Hematopoietic multipotent progenitor cell treated with erythropoietin and hydrocortisone succinate and interleukin-3 and kit ligand, for 4 days (in vitro differentiated cells): ENCODE measurements around the gene ABHD4.
"Not testable (repeated sequence)": the region's sequence is repeated elsewhere in the genome, so short reads cannot be mapped to it uniquely, and the experiment has no call there.

Source experiments
- DNase-seq: peaks from one replicate; pipeline ENCODE4 v3.0.0-alpha.2; 2015

ABHD4 gene, protein sequence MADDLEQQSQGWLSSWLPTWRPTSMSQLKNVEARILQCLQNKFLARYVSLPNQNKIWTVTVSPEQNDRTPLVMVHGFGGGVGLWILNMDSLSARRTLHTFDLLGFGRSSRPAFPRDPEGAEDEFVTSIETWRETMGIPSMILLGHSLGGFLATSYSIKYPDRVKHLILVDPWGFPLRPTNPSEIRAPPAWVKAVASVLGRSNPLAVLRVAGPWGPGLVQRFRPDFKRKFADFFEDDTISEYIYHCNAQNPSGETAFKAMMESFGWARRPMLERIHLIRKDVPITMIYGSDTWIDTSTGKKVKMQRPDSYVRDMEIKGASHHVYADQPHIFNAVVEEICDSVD

DNA sequence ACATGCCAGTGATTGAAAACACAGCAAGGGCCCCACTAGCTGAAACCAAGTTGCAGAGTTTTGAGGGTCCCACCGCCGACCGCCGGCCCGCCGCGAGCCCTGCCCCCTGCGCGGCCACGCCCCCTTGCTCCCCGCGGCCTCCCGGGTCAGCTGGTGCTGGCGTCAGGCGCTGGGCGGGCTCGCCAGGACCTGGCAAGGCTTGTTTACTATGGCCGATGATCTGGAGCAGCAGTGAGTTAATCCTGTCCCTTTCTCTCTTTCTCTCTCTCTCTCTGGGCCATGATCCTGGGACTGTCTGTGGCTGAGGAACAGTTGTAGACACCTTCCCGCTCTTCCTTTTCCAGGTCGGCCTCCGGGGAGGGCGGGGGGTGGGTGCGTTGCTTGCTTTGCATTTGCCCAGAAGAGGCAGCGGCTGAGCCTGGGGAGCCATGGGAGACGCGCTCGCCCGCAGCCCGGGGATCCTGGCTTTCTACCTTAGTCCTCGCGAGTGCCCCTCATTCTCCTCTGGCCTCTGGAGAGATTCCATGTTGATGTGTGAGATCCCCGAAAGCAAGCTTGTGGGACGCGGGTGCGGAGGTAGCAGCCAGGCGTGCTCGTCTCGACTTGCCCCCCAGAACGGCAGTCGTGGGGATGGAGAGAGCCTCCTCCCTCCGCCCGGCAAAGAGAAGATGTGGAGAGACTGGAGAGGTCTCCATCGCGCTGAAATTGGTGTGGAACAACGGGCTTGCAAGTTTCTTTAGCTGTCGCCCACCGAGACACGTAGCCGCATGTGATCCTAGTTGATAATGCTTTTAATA lies at the start of gene ABHD4:
Gene ABHD4 (plus strand): TSS at position 202 of the 797 bp plus-strand sequence. CDS start 7 bp downstream, at position 209.
- DNase-seq = peak; percentile 85

DNA sequence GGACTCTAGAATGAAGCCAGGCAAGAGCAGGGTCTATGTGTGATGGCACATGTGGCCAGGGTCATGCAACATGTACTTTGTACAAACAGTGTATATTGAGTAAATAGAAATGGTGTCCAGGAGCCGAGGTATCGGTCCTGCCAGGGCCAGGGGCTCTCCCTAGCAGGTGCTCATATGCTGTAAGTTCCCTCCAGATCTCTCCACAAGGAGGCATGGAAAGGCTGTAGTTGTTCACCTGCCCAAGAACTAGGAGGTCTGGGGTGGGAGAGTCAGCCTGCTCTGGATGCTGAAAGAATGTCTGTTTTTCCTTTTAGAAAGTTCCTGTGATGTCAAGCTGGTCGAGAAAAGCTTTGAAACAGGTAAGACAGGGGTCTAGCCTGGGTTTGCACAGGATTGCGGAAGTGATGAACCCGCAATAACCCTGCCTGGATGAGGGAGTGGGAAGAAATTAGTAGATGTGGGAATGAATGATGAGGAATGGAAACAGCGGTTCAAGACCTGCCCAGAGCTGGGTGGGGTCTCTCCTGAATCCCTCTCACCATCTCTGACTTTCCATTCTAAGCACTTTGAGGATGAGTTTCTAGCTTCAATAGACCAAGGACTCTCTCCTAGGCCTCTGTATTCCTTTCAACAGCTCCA lies 48.7 kb upstream of the ABHD4 start:
- no peak for DNase-seq

DNA sequence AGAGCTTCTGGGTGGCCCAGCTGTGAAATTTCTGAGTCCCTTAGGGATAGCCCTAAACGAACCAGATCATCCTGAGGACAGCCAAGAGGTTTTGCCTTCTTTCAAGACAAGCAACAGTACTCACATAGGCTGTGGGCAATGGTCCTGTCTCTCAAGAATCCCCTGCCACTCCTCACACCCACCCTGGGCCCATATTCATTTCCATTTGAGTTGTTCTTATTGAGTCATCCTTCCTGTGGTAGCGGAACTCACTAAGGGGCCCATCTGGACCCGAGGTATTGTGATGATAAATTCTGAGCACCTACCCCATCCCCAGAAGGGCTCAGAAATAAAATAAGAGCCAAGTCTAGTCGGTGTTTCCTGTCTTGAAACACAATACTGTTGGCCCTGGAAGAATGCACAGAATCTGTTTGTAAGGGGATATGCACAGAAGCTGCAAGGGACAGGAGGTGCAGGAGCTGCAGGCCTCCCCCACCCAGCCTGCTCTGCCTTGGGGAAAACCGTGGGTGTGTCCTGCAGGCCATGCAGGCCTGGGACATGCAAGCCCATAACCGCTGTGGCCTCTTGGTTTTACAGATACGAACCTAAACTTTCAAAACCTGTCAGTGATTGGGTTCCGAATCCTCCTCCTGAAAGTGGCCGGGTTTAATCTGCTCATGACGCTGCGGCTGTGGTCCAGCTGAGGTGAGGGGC lies 48.0 kb upstream of the ABHD4 start:
- DNase-seq = peak; percentile 41

DNA sequence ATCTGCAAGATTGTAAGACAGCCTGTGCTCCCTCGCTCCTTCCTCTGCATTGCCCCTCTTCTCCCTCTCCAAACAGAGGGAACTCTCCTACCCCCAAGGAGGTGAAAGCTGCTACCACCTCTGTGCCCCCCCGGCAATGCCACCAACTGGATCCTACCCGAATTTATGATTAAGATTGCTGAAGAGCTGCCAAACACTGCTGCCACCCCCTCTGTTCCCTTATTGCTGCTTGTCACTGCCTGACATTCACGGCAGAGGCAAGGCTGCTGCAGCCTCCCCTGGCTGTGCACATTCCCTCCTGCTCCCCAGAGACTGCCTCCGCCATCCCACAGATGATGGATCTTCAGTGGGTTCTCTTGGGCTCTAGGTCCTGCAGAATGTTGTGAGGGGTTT lies 46.5 kb upstream of the ABHD4 start:
- no peak for DNase-seq

DNA sequence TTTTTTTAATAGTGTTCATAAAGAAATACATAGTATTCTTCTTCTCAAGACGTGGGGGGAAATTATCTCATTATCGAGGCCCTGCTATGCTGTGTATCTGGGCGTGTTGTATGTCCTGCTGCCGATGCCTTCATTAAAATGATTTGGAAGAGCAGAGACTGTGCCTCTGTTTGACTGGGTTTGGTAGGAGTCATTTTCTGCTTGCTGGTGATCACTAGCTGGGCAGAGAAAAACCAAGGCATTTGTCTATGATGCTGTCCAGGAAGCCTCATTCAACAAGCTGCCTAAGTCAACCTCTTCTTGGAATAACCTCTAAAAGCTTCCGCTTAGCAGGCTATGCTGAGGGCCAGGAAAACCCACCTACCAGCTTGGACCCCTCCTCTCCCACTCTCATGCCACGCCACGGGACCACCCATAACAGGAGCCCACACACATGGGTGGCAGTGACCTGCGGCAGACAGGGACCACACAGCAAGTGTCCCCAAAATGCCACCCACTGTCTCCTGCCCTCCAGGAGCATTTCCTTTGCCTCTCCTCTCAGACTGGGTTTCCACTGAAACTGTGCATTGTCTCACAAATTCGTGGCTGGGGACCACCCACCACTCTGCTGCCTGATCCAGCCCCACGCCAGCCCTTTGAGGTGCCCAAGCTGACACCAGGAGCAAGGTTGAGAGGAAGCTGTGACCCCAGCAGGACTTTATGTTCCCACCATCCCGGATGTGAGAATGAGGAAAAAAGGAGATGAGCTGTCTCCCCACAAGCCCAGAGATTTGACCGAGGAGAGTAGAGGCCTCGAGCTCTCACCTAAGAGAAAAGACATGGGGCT lies 45.9 kb upstream of the ABHD4 start:
- DNase-seq = no peak

DNA sequence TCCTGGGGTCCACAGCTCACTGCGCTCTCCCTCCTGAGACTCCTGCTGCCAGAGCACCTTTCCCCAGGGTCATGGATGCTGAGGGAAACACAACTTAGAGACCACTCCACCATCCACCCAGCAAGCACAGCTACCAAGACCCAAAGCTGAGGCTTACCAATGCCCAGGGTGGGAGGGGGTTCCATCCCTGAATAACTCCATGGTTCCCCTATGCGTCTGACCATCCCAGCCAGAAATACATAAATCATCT lies 45.3 kb upstream of the ABHD4 start:
- DNase-seq = no peak

DNA sequence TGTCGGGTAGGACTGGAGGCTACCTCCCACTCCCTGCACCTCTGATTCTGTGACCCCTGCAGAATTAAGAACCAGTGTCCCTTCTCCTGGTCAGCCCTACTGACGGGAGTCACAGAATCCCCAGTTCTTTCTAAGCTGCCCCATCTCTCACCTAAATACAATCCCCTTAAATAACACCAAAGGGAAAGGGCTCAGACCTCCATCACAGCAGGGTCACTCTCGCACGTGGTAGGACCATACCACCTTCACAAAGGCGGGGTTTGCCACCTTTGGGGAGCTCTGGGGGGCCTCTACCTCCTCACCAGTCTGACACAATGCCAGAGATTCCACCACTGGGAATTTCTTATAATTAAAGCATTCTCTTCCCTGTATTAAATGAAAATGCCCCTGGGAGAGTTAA lies 44.7 kb upstream of the ABHD4 start:
- no peak for DNase-seq

DNA sequence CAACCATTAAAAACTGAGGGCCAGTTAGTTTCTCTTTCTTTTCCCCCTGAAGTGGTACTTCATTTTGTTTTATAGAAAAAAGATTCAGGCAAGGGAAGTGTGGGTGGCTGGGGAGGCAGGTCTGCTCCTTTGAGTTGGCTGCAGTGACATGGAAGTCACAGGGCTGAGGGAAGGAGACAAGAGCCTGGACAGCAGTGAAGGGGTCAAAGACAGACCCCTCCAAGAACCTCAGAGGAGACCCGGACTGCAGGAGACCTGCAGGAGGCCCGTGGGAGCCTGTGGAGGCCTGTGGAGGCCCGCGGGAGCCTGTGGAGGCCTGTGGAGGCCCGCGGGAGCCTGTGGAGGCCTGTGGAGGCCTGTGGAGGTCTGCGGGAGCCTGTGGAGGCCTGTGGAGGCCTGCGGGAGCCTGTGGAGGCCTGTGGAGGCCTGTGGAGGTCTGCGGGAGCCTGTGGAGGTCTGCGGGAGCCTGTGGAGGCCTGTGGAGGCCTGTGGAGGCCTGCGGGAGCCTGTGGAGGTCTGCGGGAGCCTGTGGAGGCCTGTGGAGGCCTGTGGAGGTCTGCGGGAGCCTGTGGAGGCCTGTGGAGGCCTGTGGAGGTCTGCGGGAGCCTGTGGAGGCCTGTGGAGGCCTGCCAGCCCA lies 44.1 kb upstream of the ABHD4 start:
- DNase-seq = not testable (repeated sequence)

DNA sequence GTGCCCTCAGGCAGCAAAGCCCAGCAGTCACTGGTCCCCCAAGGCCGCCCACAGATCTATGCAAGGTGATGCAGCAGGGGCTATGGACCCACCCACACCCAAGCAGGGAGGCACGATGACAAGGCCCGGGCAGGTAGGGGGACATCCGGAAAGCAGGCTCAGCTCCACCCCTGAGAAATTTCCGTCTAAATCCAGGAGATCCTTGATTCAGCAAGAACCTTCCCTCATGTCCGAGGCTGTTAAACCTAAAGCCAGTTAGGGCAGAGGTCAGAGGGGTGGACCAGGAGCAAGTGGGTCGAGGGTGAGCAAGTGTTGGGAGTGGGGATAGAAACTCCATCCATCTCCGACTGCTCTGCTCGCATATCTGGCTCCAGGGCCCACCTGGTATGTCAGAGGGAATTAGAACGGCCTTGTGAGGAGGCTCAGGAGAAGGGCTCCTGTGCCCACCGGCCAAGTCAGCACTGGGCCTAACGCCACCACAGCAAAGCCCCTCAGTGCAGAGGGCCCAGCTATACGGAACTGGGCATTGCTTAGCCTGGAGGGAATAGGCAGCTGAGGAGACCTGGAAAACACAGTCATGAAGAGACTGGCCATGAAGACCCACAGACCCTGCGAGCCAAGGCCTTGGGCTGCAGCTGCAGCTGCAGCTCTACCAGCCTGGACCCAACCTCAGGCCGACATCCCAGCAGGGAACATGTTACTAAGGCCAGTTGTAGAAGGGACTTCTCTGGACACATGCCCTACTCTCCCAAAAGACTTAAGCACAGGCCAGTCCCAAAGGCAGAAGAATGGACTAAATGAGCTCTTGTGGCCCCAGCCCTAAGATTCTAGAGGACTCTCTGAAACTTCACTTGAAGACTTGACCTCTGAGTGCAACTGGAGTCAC lies 43.4 kb upstream of the ABHD4 start:
- no peak for DNase-seq

DNA sequence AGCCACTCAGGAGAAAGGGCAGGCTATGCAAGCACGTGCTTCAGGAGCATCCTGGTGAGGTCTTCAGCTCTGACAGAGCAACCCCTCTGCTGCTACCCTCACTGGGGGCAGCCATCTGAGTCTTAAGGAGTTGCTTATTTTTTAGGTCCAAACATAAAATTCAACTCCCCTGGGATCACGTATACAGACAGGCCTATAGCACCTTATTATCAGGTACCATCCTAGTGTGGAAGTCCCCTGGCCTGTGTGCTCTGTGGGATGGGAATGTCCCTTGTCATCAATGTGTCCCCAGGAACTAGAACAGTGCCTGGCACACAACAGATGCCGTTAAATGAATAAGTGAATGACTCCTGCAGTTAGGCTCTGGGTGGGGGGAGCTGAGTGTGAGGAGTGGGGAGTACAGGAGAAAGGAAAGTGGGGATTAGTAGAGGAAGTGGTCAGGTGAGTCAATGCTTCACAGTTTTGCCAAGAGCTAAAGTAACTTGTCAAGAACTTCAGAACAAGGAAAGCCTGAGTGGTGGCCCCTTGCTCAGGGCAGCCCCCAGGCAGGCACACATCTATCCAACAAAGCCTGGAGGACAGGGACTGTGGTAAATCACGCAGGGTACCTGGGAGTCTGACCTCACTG lies 42.6 kb upstream of the ABHD4 start:
- no peak for DNase-seq

DNA sequence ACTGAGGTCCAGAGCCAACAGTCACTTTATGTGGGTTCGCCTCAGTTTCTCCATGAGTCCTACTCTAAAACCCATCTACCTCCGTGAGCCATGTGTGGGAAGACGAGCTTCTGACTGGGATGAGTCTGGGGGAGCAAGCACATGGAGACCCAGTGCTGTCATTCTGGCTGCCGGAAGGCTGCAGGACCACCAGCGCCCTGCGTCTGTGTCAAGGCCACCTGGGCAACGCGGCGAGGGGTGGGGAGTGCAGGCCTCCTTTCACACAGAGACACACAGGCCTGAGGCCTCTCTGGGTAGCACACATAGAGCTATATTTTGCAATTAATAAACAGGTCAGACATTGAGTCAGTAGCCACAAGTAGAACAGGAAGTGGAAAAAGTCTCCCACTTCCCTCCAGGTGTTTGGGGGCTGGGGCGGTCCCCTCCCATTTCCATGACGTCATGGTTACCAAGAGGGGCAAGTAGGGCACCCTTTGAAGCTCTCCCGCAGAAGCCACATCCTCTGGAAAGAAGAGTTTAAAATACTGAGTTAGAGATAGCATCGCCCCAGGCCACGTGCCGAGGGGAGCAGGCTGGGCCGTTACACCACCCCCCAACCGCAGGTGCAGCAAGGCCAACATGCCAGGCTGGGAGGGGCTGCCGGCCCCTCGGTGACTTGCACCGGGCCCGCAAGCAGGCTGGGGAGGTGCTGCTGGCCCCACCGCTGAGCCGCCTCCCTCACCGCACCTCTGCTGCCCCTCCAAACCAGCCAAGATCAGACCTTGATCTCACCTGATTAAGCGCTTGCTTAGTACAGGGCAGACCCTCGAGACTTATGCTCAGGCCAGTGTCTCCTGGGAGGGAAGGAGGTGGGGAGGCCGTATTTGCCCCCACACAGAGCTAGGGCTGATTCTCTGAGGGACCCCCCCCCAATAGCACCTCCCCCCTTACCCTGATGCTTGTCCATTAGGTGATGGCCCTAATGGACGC lies 41.8 kb upstream of the ABHD4 start:
- DNase-seq = peak; percentile 99

DNA sequence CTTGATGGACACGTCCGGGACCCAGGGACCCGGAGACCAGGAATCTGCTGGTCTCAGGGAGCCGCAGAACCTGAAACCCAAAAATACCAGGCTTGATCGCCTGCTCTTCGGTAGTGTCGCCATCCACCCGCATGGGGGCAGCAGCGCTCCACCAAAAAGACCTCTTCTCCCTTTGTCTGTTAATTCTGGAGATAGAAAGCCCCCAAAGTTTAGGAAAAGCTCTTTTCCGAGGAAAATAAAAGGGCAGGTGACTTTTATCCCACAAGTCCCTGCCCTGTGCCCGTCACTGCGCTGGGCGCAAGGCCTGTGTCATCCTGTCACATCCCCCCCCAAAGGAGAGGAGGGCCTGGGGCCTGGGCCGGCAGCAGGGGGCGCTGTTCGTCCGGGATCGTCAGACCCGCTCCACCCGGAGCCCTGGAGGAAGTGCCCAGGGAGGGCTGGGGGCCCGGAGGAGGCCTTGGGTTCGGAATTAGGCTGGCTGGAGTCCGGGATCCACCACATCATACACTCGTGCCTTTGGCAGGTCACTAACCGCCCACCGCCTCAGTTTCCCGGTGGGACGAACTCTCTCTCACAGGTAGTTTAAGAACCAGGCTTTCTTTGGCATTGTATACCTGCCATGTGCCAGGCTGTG lies 41.0 kb upstream of the ABHD4 start:
- peak; percentile 92 for DNase-seq

DNA sequence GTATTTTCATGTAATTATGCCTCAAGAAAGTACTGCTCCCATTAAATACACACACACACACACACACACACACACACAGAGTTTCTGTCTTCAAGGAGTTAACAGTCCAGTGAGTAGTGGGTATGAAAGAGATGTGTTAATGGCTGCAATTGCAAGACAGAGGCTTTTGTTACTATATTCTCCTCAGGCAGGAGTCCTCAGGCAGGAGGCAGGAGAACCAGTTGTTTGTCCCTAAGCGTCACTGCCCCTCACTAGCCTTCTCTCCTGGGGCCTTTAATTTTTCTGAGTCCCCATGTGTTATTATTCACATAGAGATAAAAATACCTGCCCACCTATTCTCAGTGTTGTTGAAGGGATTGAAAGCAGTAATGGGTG lies 40.3 kb upstream of the ABHD4 start:
- no peak for DNase-seq

DNA sequence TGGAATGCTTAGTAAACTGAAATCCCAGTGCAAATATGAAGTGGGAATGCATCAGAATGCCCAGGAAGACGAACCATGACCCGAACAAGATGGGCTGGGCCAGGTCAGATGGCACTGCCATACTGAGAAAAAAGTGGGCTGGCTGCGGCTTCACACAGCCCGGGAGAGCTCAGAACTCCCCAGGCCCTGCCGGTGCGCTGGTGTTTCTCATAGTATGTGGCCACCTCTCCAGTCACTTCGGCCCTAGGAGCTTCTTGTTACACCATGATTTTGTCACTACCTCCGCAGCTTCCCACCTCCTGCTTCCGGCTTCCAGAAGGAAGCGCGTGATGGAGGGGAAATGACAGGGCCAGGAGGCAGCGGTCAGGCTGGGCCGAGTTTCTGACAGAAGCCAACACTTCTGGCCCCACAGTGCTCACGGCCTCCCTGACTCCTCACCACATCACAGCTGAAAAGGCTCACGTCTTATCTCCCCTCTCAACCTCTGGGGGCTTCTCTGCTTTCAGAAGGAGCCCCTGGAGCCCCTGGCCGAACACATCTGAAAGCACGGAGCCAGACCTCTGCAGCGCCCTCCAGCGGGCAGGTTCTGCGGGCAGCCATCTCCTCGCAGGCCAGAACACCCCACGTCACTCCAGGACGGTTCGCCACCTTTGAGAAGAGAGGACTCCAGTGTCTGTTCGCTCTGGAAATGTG lies 39.7 kb upstream of the ABHD4 start:
- no peak for DNase-seq

DNA sequence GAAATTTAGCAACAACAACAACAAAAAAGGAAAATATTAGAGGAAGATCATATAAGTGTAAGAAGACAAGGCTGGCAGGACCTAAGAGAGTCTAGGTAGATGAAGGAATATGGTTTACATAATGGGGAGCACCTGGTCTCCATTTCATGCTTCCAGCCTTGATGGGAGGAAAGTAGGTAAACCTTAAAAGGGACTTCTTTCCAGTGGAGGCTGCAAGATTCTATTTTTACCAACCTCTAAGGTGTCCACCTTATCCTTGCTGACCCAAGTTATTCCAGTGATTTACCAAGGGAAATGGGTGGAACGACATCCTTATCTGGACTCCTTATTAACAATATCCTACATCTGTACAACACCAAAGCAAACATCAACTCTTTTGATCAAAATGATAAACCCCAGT lies 39.1 kb upstream of the ABHD4 start:
- no peak for DNase-seq

DNA sequence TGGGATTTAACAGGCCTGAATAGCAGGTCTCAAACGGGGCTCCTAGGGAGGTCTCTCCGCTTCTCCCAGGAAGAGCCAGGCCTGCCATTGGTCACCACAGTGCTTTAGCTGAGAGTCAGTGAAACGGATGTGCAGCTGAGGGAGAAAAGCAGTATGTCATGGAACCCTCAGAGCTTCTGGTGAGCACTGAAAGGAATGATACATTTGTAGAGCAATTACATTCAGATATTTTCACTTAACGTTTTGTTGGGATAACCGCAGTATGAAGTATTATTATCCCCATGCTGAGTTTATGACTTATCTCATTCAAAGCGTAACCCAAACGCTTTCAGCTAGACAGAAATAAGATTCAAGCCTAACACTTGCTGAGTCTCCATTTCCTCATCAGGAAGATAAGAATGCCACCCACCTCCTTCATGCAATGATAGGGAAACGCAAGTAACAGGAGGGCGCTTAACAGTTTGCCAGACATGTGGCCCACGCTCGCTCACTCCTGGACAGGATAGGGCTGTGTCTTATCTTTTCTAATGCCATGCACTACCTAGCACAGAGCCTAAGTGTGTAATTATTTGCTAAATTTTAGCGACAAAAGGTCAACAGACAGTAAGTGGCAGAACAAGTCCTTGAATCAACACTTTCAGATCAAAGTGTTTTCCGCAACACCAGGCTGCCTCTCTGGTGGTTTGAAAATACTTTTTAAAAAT lies 37.3 kb upstream of the ABHD4 start:
- DNase-seq = peak; percentile 93

DNA sequence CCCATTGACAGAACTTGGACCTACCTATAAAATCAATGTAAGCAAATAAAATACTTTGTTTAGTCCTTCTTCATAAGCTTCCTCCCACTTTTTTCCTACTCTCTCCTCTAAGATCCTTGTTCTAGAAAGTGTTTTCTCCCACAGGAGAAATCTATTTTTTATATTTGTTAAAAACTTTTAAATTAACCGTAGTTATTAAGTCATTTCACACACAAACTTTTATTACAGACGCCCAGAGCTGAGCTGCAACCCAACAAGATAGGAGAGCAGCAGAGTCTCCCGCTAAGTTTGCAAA lies 36.8 kb upstream of the ABHD4 start:
- no peak for DNase-seq
